Mucosa of rectum (tissue), 2 donors: ENCODE measurements around the gene CYBA.

Source experiments
- H3K27ac ChIP-seq, 2 donors: one replicate each; pipeline ENCODE4 v1.7.0; 2013; ENCODE audit warnings: inconsistent platforms in 2 of 2, low read depth in 2 of 2, low read length in 2 of 2
- H3K27me3 ChIP-seq, 2 donors: one replicate each; pipeline ENCODE4 v1.7.0; 2013; ENCODE audit warnings: low read length in 2 of 2; ENCODE audit not compliant: control insufficient read depth in 2 of 2, insufficient read depth in 2 of 2
- H3K36me3 ChIP-seq, 2 donors: one replicate each; pipeline ENCODE4 v1.7.0; 2013; ENCODE audit warnings: low read length in 2 of 2; ENCODE audit not compliant: control insufficient read depth in 2 of 2, insufficient read depth in 2 of 2
- H3K4me1 ChIP-seq, 2 donors: one replicate each; pipeline ENCODE4 v1.7.0; 2013; ENCODE audit warnings: low read length in 2 of 2, mild to moderate bottlenecking in 1 of 2; ENCODE audit not compliant: control insufficient read depth in 2 of 2, insufficient read depth in 2 of 2
- H3K4me3 ChIP-seq, 2 donors: one replicate each; pipeline ENCODE4 v1.7.0; 2013; ENCODE audit warnings: low read length in 2 of 2
- H3K9ac ChIP-seq, 2 donors: one replicate each; pipeline ENCODE4 v1.7.0; 2013; ENCODE audit warnings: low read length in 2 of 2, low read depth in 1 of 2, mild to moderate bottlenecking in 1 of 2
- H3K9me3 ChIP-seq, 2 donors: one replicate each; pipeline ENCODE4 v1.7.0; 2013; ENCODE audit warnings: low read length in 2 of 2; ENCODE audit not compliant: control insufficient read depth in 2 of 2
- donor health status: healthy.
- donor health status: Normal muscosa, but diverticular disease.

The CYBA gene

GRCh38 chr16:88631384-88631783, 19.5 kb downstream of the CYBA start:
- Histone ChIP-seq H3K27ac (no peak overlapping the region), H3K27me3 (peaks cover 5 to 8% of the 10 kb centered on the region in 2 donors), H3K4me3 (no peak overlapping the region), H3K4me1 (peaks cover 5 to 11% of the 10 kb centered on the region in 2 donors), H3K36me3 (peaks cover 27 to 42% of the 10 kb centered on the region in 2 donors), H3K9ac (no peak overlapping the region), H3K9me3 (no peaks in the 10 kb centered on the region)

DNA sequence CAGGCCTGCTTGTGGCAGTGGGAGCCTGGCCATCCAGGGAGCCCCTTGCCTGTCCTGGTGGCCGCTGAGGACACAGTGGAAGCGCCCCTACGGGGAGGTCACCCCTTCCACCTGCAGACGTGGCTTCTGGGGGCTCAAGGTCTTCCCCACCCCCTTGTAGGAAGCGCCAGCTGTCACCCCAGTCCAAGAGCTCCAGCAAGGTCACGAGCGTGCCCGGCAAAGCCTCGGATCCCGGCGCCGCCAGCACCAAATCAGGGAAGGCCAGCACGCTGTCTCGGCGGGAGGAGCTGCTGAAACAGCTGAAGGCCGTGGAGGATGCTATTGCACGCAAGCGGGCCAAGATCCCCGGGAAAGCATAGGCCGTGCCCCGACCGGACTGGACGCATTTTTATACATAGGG, 19.9 kb downstream of the CYBA start:
- H3K9me3 ChIP-seq = no peaks in the 10 kb centered on the region
- H3K36me3 ChIP-seq = peaks cover 27 to 42% of the 10 kb centered on the region in 2 donors
- H3K27ac ChIP-seq = no peak overlapping the region
- H3K4me1 ChIP-seq = peaks cover 5 to 11% of the 10 kb centered on the region in 2 donors
- H3K4me3 ChIP-seq = no peak overlapping the region
- peaks cover 2 to 8% of the 10 kb centered on the region in 2 donors for H3K27me3 ChIP-seq
- no peak overlapping the region for H3K9ac ChIP-seq

DNA sequence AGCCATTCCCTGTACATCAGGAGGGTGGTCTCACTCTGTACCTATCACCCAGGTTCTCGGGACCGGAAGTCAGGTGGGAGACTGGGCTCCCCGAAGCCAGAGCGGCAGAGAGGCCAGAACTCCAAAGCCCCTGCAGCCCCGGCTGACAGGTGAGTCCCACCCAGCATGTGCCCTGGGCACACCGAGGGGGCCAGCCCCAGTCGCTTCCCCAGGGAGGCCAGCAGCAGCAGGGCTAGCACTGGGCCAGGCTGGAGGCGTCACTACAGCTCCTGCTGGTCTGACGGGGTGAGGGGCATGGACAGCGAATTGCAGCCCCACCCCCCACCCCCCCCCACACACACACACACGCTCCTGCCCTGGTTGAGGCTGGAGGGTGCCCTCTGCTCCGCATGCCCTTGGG, 20.4 kb downstream of the CYBA start:
- Histone ChIP-seq H3K4me3 (no peak overlapping the region), H3K4me1 (peaks cover 5 to 11% of the 10 kb centered on the region in 2 donors), H3K27ac (no peak overlapping the region), H3K9me3 (no peaks in the 10 kb centered on the region), H3K36me3 (peaks cover 27 to 43% of the 10 kb centered on the region in 2 donors), H3K9ac (no peak overlapping the region), H3K27me3 (peaks cover 0 to 7% of the 10 kb centered on the region in 2 donors)

- no peak overlapping the region for H3K9ac ChIP-seq
- H3K36me3 ChIP-seq = peaks cover 32 to 48% of the 10 kb centered on the region in 2 donors
- no peaks in the 10 kb centered on the region for H3K9me3 ChIP-seq
- H3K4me3 ChIP-seq = no peak overlapping the region
- peaks cover 0 to under 1% of the 10 kb centered on the region in 2 donors for H3K27me3 ChIP-seq
- H3K4me1 ChIP-seq = peaks cover 5 to 8% of the 10 kb centered on the region in 2 donors
- no peak overlapping the region for H3K27ac ChIP-seq
Observed at GRCh38 chr16:88629835-88630234, 21.0 kb downstream of the CYBA start.

- Histone ChIP-seq H3K9me3 (no peaks in the 10 kb centered on the region), H3K27me3 (no peaks in the 10 kb centered on the region), H3K36me3 (peaks cover 43 to 57% of the 10 kb centered on the region in 2 donors), H3K4me3 (no peak overlapping the region), H3K4me1 (no peaks in the 10 kb centered on the region), H3K27ac (no peak overlapping the region), H3K9ac (no peak overlapping the region)
Observed at GRCh38 chr16:88628512-88628974, 22.3 kb downstream of the CYBA start.

GRCh38 chr16:88627531-88628411, 23.1 kb downstream of the CYBA start:
- H3K4me3 ChIP-seq = no peak overlapping the region
- H3K9me3 ChIP-seq = no peaks in the 10 kb centered on the region
- peaks cover 50 to 64% of the 10 kb centered on the region in 2 donors for H3K36me3 ChIP-seq
- no peak overlapping the region for H3K27ac ChIP-seq
- no peaks in the 10 kb centered on the region for H3K27me3 ChIP-seq
- H3K9ac ChIP-seq = no peak overlapping the region
- no peaks in the 10 kb centered on the region for H3K4me1 ChIP-seq

DNA sequence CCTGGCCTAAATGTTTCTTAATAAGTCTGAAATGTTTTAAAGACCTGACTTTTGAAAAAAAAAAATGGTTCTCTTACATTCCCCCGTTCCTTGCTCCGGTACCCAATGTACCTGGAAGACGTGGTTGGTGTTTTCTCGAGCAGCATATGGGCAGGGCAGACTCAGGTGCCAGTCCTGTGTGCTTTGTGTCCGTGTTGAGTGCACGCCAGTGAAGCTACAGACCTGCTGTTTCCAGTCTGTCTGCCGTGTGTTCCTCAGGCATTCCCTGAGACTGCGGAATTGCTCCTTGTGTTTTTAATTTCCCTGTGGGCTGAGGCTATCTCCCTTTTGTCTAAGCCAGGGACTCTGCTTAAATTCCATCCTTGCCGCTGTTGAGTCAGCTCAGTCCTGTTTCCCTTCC, 24.2 kb downstream of the CYBA start:
- no peak overlapping the region for H3K9ac ChIP-seq
- peaks cover 56 to 65% of the 10 kb centered on the region in 2 donors for H3K36me3 ChIP-seq
- no peaks in the 10 kb centered on the region for H3K27me3 ChIP-seq
- no peaks in the 10 kb centered on the region for H3K9me3 ChIP-seq
- no peak overlapping the region for H3K27ac ChIP-seq
- H3K4me3 ChIP-seq = no peak overlapping the region
- H3K4me1 ChIP-seq = no peaks in the 10 kb centered on the region

DNA sequence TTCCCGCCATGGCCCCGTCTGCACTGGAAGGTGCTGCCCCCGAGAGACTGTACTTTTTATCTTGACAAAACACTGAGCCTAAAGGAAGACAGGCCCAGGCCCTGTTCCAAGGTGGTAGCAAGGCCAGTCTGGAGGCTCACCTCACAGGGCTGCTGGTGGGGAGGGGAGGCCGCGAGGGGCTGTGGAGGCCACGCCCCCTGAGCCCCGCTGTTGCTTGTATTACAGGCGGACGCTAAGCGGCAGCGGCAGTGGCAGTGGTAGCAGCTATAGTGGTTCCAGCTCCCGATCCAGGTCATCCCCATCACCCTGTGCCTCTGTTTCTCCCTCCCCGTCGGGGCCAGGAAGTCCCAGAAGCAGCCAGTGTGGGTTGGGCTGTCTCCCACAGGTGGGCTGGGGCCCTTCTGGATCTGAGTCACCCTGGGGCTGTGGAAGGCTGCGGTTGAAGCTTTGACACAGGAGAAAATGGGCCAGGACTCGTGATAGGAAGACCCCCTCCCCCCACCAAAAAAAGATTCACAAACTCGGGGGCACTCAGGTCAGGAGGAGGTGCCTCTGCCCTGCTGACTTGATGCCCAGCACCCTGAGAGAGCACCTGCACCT, 25.8 kb downstream of the CYBA start:
- Histone ChIP-seq H3K36me3 (peaks cover 47 to 56% of the 10 kb centered on the region in 2 donors), H3K27me3 (no peaks in the 10 kb centered on the region), H3K9me3 (no peaks in the 10 kb centered on the region), H3K9ac (no peak overlapping the region), H3K4me1 (peaks cover 0 to under 1% of the 10 kb centered on the region in 2 donors), H3K27ac (no peak overlapping the region), H3K4me3 (no peak overlapping the region)

GRCh38 chr16:88624481-88624880, 26.4 kb downstream of the CYBA start:
- H3K9me3 ChIP-seq = no peaks in the 10 kb centered on the region
- H3K27ac ChIP-seq = no peak overlapping the region
- peaks cover 43 to 52% of the 10 kb centered on the region in 2 donors for H3K36me3 ChIP-seq
- no peak overlapping the region for H3K4me3 ChIP-seq
- H3K27me3 ChIP-seq = no peaks in the 10 kb centered on the region
- H3K9ac ChIP-seq = no peak overlapping the region
- H3K4me1 ChIP-seq = peaks cover 0 to 6% of the 10 kb centered on the region in 2 donors

DNA sequence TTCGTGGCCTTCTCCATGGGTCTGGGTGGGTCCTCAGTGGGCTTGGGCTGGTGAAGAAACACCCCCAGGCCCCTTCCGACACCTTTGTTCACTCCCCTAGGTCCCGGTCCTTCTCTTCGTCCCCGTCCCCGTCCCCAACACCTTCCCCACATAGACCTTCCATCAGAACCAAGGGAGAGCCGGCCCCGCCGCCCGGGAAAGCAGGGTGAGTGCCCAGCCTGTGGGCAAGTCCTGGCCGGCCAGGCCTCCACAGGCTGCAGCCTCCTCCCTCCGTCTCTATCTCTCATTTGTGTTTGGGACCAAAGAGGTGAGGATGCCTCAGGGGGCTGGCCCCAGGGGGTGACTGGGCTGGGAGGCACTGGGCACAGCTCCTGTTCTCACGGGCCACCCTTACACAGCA, 27.0 kb downstream of the CYBA start:
- Histone ChIP-seq H3K9ac (no peak overlapping the region), H3K27me3 (no peaks in the 10 kb centered on the region), H3K9me3 (no peaks in the 10 kb centered on the region), H3K27ac (no peak overlapping the region), H3K4me3 (no peak overlapping the region), H3K4me1 (peaks cover 0 to 6% of the 10 kb centered on the region in 2 donors), H3K36me3 (peaks cover 43 to 51% of the 10 kb centered on the region in 2 donors)
